H9 (cell line): ENCODE data around the gene WDPCP. TPM values are rescaled to one million over a fixed set of nuclear protein-coding genes. Genes with fewer than 3 reads are reported as not detected.

ENCODE experiments used
- DNase-seq: peaks from one replicate; pipeline ENCODE4 v3.0.0-alpha.2; 2017
- H2AFZ ChIP-seq: one replicate; pipeline ENCODE4 v1.6.1; 2013; ENCODE audit warnings: mild to moderate bottlenecking, low read length, control low read depth, moderate library complexity
- H2AK5ac ChIP-seq: 2 replicates; pipeline ENCODE4 v1.6.1; 2013; ENCODE audit warnings: low read length, control low read depth, mixed read lengths; ENCODE audit not compliant: insufficient read length
- H2BK120ac ChIP-seq: one replicate; pipeline ENCODE4 v1.6.1; 2013; ENCODE audit warnings: low read depth, mild to moderate bottlenecking, low read length, control low read depth, inconsistent platforms; ENCODE audit not compliant: poor library complexity, severe bottlenecking
- H2BK12ac ChIP-seq: 2 replicates; pipeline ENCODE4 v1.6.1; 2013; ENCODE audit warnings: low read length, control low read depth, mixed read lengths, low read depth; ENCODE audit not compliant: insufficient read length
- H2BK15ac ChIP-seq: 2 replicates; pipeline ENCODE4 v1.6.1; 2013; ENCODE audit warnings: low read depth, low read length, control low read depth
- H2BK20ac ChIP-seq: one replicate; pipeline ENCODE4 v1.6.1; 2013; ENCODE audit warnings: low read depth, mild to moderate bottlenecking, low read length, control low read depth, inconsistent platforms; ENCODE audit not compliant: poor library complexity, severe bottlenecking
- H2BK5ac ChIP-seq: 2 replicates; pipeline ENCODE4 v1.6.1; 2013; ENCODE audit warnings: low read length, control low read depth, mixed read lengths; ENCODE audit not compliant: insufficient read length
- H3K14ac ChIP-seq: 2 replicates; pipeline ENCODE4 v1.6.1; 2013; ENCODE audit warnings: low read length, control low read depth; ENCODE audit not compliant: insufficient read depth
- H3K18ac ChIP-seq: 2 replicates; pipeline ENCODE4 v1.6.1; 2013; ENCODE audit warnings: low read depth, mild to moderate bottlenecking, mixed read lengths, low read length, control low read depth; ENCODE audit not compliant: insufficient read length
- H3K23ac ChIP-seq: 2 replicates; pipeline ENCODE4 v1.6.1; 2013; ENCODE audit warnings: low read length, control low read depth, mixed read lengths, low read depth; ENCODE audit not compliant: insufficient read length
- H3K23me2 ChIP-seq: 2 replicates; pipeline ENCODE4 v1.6.1; 2013; ENCODE audit warnings: low read depth, mild to moderate bottlenecking, mixed read lengths, low read length, control low read depth; ENCODE audit not compliant: insufficient read length, poor library complexity, severe bottlenecking
- H3K27ac ChIP-seq: 2 replicates; pipeline ENCODE4 v1.5.1; 2013; ENCODE audit warnings: low read length, control low read depth, mixed read lengths, low read depth; ENCODE audit not compliant: insufficient read length
- H3K27me3 ChIP-seq: 2 replicates; pipeline ENCODE4 v1.6.1; 2013; ENCODE audit warnings: low read length, control low read depth, inconsistent platforms; ENCODE audit not compliant: insufficient read depth
- H3K4ac ChIP-seq: 2 replicates; pipeline ENCODE4 v1.6.1; 2013; ENCODE audit warnings: low read depth, mild to moderate bottlenecking, control low read depth, inconsistent platforms, low read length, moderate library complexity
- H3K4me1 ChIP-seq: 2 replicates; pipeline ENCODE4 v1.6.1; 2013; ENCODE audit warnings: low read length, control low read depth, inconsistent platforms; ENCODE audit not compliant: insufficient read depth
- H3K4me2 ChIP-seq: 2 replicates; pipeline ENCODE4 v1.6.1; 2013; ENCODE audit warnings: low read length, control low read depth, mixed read lengths; ENCODE audit not compliant: insufficient read length, insufficient read depth
- H3K56ac ChIP-seq: 2 replicates; pipeline ENCODE4 v1.6.1; 2013; ENCODE audit warnings: low read depth, mild to moderate bottlenecking, mixed read lengths, low read length, control low read depth; ENCODE audit not compliant: insufficient read length
- H3K79me1 ChIP-seq: 2 replicates; pipeline ENCODE4 v1.6.1; 2013; ENCODE audit warnings: low read depth, mild to moderate bottlenecking, moderate library complexity, low read length, control low read depth, inconsistent platforms; ENCODE audit not compliant: insufficient read depth, poor library complexity, severe bottlenecking
- H3K79me2 ChIP-seq: 2 replicates; pipeline ENCODE4 v1.6.1; 2013; ENCODE audit warnings: low read length, control low read depth, inconsistent platforms; ENCODE audit not compliant: insufficient read depth
- H3K9ac ChIP-seq: 2 replicates; pipeline ENCODE4 v1.6.1; 2013; ENCODE audit warnings: low read length, control low read depth, mixed read lengths; ENCODE audit not compliant: insufficient read length; ENCODE audit errors: extremely low read depth
- H3K9me3 ChIP-seq: one replicate; pipeline ENCODE4 v1.6.1; 2013; ENCODE audit warnings: low read depth, low read length, inconsistent platforms; ENCODE audit not compliant: control insufficient read depth
- H3T11ph ChIP-seq: one replicate; pipeline ENCODE4 v1.6.1; 2013; ENCODE audit warnings: mild to moderate bottlenecking, low read length, control low read depth, inconsistent platforms
- H4K20me1 ChIP-seq: one replicate; pipeline ENCODE4 v1.6.1; 2013; ENCODE audit not compliant: control insufficient read depth, insufficient read length, insufficient read depth
- H4K5ac ChIP-seq: 2 replicates; pipeline ENCODE4 v1.6.1; 2013; ENCODE audit warnings: low read depth, mild to moderate bottlenecking, mixed read lengths, low read length, control low read depth; ENCODE audit not compliant: insufficient read length
- H4K8ac ChIP-seq: replicated peaks from 2 replicates; pipeline ENCODE4 v1.6.1; 2013; ENCODE audit warnings: low read length, control low read depth, mixed read lengths, low read depth; ENCODE audit not compliant: insufficient read length
- H4K91ac ChIP-seq: 2 replicates; pipeline ENCODE4 v1.6.1; 2013; ENCODE audit warnings: low read depth, mild to moderate bottlenecking, moderate library complexity, mixed read lengths, low read length, control low read depth; ENCODE audit not compliant: insufficient read length
- H3K27ac Mint-ChIP-seq, 3 experiments: 2 replicates in 2 of 3; 3 replicates in 1 of 3; pipeline ENCODE4 v1.8.0; 2020 to 2021; ENCODE audit warnings: mixed read lengths in 3 of 3, mild to moderate bottlenecking in 1 of 3, moderate library complexity in 1 of 3
- H3K27me3 Mint-ChIP-seq: 2 replicates; pipeline ENCODE4 v1.8.0; 2021; ENCODE audit warnings: low read depth, mild to moderate bottlenecking, moderate library complexity, mixed read lengths
- H3K36me3 Mint-ChIP-seq, 3 experiments: 2 replicates in 2 of 3; 3 replicates in 1 of 3; pipeline ENCODE4 v1.8.0; 2020 to 2021; ENCODE audit warnings: low read depth in 3 of 3, mixed read lengths in 3 of 3; ENCODE audit not compliant: insufficient read depth in 1 of 3
- H3K4me1 Mint-ChIP-seq, 2 experiments: 2 replicates each; pipeline ENCODE4 v1.8.0; 2020; ENCODE audit warnings: mixed read lengths in 2 of 2
- H3K4me3 Mint-ChIP-seq, 2 experiments: 2 replicates in 1 of 2; 3 replicates in 1 of 2; pipeline ENCODE4 v1.8.0; 2020 to 2021; ENCODE audit warnings: mild to moderate bottlenecking in 2 of 2, mixed read lengths in 2 of 2, moderate library complexity in 1 of 2
- H3K9me3 Mint-ChIP-seq, 2 experiments: 2 replicates in 1 of 2; 3 replicates in 1 of 2; pipeline ENCODE4 v1.8.0; 2020; ENCODE audit warnings: mild to moderate bottlenecking in 2 of 2, mixed read lengths in 2 of 2, moderate library complexity in 1 of 2
- CTCF ChIP-seq: fragments of 200-600 bp; sonication (generic); conservative IDR thresholded peaks from 3 replicates; pipeline ENCODE4 v1.8.0; 2021; ENCODE audit warnings: antibody characterized with exemption, mild to moderate bottlenecking
- WGBS: extraction: QIAGEN DNeasy Blood & Tissue Kit; methylation state at CpG from one replicate; pipeline ENCODE4 v1.1.7; 2013; ENCODE audit warnings: missing lambda C conversion rate, low lambda C conversion rate, mixed read lengths; ENCODE audit not compliant: insufficient read length; ENCODE audit errors: extremely low coverage; 5-methylcytosine and 5-hydroxymethylcytosine counted together
- total RNA-seq: library from RNA; stranded (reverse); gene quantifications from 2 replicates; pipeline ENCODE4 v1.2.1, GENCODE V29; 2021

Gene WDPCP
- total RNA-seq, 1 experiment from 2014 or later, result 22.4 TPM

DNA sequence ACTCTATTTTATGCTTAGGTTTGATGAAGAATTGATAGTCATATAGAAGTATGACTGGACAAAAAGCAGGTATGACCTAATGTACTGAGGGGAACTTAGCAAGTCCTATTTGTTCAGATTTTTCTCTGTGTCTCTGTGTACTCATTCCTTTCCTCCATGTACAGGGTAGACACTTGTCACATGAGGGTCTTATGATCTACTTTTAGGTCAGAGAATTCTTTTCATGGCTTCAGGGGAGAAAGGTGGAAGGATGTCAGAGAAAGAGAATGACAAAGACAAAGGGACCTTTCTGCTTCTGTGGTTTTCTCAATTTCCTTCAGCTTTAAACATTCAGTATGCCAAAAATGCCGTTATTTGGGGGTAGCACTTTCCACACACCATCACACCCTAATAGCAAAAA lies 181.6 kb downstream of the WDPCP start:
- no peak overlapping the region for H2BK120ac ChIP-seq
- H3K4me1 ChIP-seq, result no peaks in the 10 kb centered on the region
- H3K27me3 ChIP-seq, result no peaks in the 10 kb centered on the region
- WGBS, result no CpG with 5 or more reads among the region's 1 CpG
- H2AK5ac ChIP-seq, result no peak overlapping the region
- TF ChIP-seq CTCF, result no peak
- H4K8ac ChIP-seq, result no peak overlapping the region
- H3K79me2 ChIP-seq, result no peaks in the 10 kb centered on the region
- no peak for DNase-seq
- no peaks in the 10 kb centered on the region for H3K23me2 ChIP-seq
- Mint-ChIP-seq H3K9me3 (peaks cover 6 to 12% of the 10 kb centered on the region in 2 experiments; a peak in 4 of 5 replicates), H3K4me1 (peaks cover 12 to 18% of the 10 kb centered on the region in 2 experiments), H3K27me3 (no peaks in the 10 kb centered on the region), H3K27ac (peak overlapping the region in 1 of 3 experiments; percentile 18; a peak in 1 of 7 replicates), H3K4me3 (no peak overlapping the region), H3K36me3 (peaks cover 22% of the 10 kb centered on the region in 3 experiments)
- H4K91ac ChIP-seq, result no peak overlapping the region
- H3K27ac ChIP-seq, result no peak overlapping the region
- H3K4ac ChIP-seq, result no peak overlapping the region
- H3K56ac ChIP-seq, result no peak overlapping the region
- H3K9me3 ChIP-seq, result no peaks in the 10 kb centered on the region
- no peak overlapping the region for H3K9ac ChIP-seq
- H4K5ac ChIP-seq, result no peak overlapping the region
- no peak overlapping the region for H3K18ac ChIP-seq
- H2BK20ac ChIP-seq, result no peak overlapping the region
- H2BK12ac ChIP-seq, result no peak overlapping the region
- no peak overlapping the region for H3T11ph ChIP-seq
- no peak overlapping the region for H3K14ac ChIP-seq
- no peak overlapping the region for H3K23ac ChIP-seq
- no peak overlapping the region for H2BK15ac ChIP-seq
- no peak overlapping the region for H2BK5ac ChIP-seq
- no peak overlapping the region for H2AFZ ChIP-seq
- H4K20me1 ChIP-seq, result no peaks in the 10 kb centered on the region
- H3K4me2 ChIP-seq, result no peak overlapping the region
- no peaks in the 10 kb centered on the region for H3K79me1 ChIP-seq
